Measurements from ENCODE around the gene EXOSC5.

The EXOSC5 gene

DNA sequence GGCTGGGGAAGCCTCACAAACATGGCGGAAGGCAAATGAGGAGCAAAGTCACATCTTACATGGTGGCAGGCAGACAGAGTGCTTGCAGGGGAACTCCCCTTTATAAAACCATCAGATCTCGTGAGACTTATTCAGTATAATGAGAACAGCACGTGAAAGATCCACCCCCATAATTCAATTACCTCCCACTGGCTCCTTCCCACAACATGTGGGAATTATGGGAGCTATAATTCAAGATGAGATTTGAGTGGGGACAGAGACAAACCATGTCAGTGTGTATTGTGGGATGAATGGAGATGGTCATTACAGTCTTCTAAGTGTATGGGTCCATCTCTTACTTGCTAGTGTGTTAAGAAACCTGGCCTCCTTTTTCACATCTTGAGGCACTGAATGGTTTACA is 4.9 kb upstream of the EXOSC5 start:
- DNase-seq (ENCODE audit: extremely low read depth, low read depth), result no peak
- TF ChIP-seq, protein P1, sequence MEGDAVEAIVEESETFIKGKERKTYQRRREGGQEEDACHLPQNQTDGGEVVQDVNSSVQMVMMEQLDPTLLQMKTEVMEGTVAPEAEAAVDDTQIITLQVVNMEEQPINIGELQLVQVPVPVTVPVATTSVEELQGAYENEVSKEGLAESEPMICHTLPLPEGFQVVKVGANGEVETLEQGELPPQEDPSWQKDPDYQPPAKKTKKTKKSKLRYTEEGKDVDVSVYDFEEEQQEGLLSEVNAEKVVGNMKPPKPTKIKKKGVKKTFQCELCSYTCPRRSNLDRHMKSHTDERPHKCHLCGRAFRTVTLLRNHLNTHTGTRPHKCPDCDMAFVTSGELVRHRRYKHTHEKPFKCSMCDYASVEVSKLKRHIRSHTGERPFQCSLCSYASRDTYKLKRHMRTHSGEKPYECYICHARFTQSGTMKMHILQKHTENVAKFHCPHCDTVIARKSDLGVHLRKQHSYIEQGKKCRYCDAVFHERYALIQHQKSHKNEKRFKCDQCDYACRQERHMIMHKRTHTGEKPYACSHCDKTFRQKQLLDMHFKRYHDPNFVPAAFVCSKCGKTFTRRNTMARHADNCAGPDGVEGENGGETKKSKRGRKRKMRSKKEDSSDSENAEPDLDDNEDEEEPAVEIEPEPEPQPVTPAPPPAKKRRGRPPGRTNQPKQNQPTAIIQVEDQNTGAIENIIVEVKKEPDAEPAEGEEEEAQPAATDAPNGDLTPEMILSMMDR (IDR thresholded peaks at IDR 0.05; ENCODE audit: low read depth, low read length), result no peak

DNA sequence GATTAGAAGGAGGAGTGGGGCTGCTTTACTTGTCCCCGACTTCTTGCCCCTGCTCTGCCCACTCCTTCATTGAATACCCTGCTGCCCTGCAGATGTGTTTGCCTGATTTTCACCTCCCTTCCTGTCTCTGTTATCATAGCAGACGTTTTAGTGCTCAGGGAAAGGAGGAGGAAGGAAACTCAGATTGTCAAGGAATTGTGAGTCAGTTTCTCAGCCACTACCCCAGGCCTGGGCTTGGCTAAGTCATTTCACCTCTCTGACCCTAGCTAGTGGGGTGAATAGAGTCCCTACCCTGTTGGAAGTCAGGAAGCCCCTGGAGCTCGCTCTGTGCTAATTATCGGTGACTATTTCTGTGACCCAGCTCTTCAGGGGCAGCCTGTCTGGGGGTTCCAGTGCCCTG is 4.3 kb upstream of the EXOSC5 start:
- TF ChIP-seq, protein P1 (IDR thresholded peaks at IDR 0.05; ENCODE audit: low read depth, low read length), result no peak
- DNase-seq (ENCODE audit: extremely low read depth, low read depth), result no peak

DNA sequence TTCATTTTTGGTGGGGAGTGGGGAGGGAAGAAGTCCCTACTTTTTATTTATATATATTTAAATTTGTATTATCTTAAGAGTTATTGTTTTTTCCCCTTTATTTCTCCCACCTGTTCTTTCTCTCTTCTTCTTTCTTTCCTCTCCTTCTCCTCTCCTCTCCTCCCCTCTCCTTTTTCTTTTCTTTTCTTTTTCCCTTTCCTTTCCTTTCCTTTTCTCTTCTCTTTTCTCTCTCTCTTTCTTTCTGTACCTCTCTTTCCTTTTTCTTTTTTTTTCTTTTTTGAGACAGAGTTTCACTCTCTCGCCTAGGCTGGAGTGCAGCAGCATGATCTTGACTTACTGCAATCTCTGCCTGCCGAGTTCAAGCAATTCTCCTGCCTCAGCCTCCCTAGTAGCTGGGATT is 2.4 kb upstream of the EXOSC5 start:
- DNase-seq (ENCODE audit: extremely low read depth, low read depth), result no peak
- TF ChIP-seq, protein P1 (IDR thresholded peaks at IDR 0.05; ENCODE audit: low read depth, low read length), result no peak

DNA sequence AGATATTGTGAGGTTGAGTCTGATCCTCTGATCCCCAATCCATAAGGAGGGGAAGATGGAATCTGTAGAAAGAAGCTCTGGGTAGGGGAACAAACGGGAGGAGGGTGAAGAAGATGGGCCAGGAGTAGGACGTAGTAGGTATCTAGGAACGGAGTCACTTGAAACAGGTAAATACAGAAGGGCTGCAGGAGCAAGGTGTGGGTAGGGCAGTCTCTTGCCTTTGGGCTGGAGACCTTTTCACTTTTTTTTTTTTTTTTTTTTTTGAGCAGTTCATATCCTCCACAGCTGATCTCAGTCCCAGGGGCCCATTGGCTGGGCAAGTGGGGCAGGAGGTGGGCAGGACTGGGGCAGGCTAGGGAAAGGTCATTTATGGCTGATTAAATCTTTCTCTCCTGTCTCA is 1.9 kb upstream of the EXOSC5 start:
- TF ChIP-seq, protein P1 (IDR thresholded peaks at IDR 0.05; ENCODE audit: low read depth, low read length), result no peak
- DNase-seq (ENCODE audit: extremely low read depth, low read depth), result no peak

DNA sequence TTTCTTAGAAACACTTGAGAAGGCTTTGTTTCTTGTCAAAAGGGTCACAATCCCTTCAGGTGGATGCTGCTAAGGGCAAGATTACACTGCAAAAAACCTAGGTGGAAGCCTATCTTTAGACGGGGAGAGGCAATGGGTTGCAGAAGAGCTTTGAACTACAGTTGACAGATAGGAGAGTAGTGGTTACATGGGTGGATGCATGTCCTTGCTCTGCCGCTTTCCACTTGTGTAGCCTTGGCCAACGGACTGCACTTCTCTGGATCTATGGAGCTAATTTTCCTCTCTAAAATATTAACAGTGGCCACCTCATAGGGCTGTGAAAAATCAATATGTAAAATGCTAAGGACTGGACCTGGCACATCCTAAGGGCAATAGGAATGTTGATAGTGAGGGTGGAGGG is 1.4 kb upstream of the EXOSC5 start:
- no peak for DNase-seq (ENCODE audit: extremely low read depth, low read depth)
- TF ChIP-seq, protein P1 (IDR thresholded peaks at IDR 0.05; ENCODE audit: low read depth, low read length), result no peak

DNA sequence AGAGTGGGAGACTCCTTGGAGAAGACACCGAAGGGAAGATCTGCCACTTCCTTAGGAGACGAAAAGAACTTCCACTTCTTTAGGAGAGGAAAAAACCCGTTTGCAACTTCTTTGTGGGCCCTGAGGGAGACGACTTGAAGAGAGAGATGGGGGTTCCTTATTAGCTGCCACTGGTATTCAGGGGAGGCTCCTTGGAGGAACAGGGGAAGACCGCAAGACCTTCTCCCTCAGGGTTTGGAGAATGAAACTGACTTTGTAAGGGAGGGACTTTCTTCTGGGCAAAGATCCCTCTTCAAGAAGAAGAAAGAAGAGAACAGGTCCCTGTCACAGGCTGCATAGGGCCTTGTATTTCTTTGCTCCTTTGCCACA is 875 bp upstream of the EXOSC5 start:
- TF ChIP-seq, protein P1 (IDR thresholded peaks at IDR 0.05; ENCODE audit: low read depth, low read length), result no peak
- DNase-seq (ENCODE audit: extremely low read depth, low read depth), result no peak

DNA sequence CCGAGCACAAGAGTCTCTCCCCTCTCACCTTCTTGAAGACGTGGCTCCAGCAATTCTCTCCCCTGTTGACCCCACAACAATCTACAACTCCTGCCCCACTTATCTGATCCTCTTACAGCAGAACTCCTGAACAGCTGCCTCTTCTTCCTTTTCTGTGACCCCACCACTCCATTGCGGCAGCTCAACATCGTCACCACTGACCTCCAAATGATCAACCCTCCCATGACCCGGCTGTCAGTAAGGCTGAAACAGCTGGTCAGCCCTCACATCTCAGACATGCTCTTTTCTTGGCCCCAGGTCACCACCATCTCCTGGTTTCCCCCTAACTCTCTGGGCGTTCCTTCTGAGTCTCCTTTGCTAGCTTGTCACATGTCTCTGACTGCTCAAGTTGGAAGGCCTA is 1.8 kb downstream of the EXOSC5 start:
- TF ChIP-seq, protein P1 (IDR thresholded peaks at IDR 0.05; ENCODE audit: low read depth, low read length), result no peak
- no peak for DNase-seq (ENCODE audit: extremely low read depth, low read depth)

All from AG09319 (cell line).